Osteocyte (in vitro differentiated cells): ENCODE measurements around the gene EPHA3. TPM values are rescaled to one million over a fixed set of nuclear protein-coding genes. Genes with fewer than 3 reads are reported as not detected.

Experiments used
- DNase-seq: peaks from one replicate; pipeline ENCODE4 v3.0.0; 2021; ENCODE audit warnings: mixed read lengths; ENCODE audit not compliant: unreplicated experiment; ENCODE audit errors: extremely low spot score
- H3K27ac Mint-ChIP-seq: one replicate; pipeline ENCODE4 v1.8.0; 2021; ENCODE audit warnings: mild to moderate bottlenecking, mixed read lengths; ENCODE audit not compliant: unreplicated experiment
- H3K27me3 Mint-ChIP-seq: one replicate; pipeline ENCODE4 v1.8.0; 2021; ENCODE audit warnings: mixed read lengths; ENCODE audit not compliant: unreplicated experiment
- H3K36me3 Mint-ChIP-seq: one replicate; pipeline ENCODE4 v1.8.0; 2021; ENCODE audit warnings: mixed read lengths; ENCODE audit not compliant: unreplicated experiment
- H3K4me1 Mint-ChIP-seq: one replicate; pipeline ENCODE4 v1.8.0; 2021; ENCODE audit warnings: mixed read lengths; ENCODE audit not compliant: unreplicated experiment
- H3K4me3 Mint-ChIP-seq: one replicate; pipeline ENCODE4 v1.8.0; 2021; ENCODE audit warnings: mild to moderate bottlenecking, moderate library complexity, mixed read lengths; ENCODE audit not compliant: unreplicated experiment
- H3K9me3 Mint-ChIP-seq: one replicate; pipeline ENCODE4 v1.8.0; 2021; ENCODE audit warnings: mixed read lengths; ENCODE audit not compliant: unreplicated experiment
- CTCF ChIP-seq: fragments of 200-600 bp; sonication (generic); IDR thresholded peaks from 2 replicates; pipeline ENCODE4 v1.5.0; 2021; ENCODE audit warnings: antibody characterized with exemption, mild to moderate bottlenecking, moderate library complexity
- total RNA-seq: library from RNA; stranded (reverse); gene quantifications from 2 replicates; pipeline ENCODE4 v1.2.1, GENCODE V29; 2021

EPHA3 gene
- total RNA-seq, 1 donor from 2014 or later, result 0.94 TPM

DNA sequence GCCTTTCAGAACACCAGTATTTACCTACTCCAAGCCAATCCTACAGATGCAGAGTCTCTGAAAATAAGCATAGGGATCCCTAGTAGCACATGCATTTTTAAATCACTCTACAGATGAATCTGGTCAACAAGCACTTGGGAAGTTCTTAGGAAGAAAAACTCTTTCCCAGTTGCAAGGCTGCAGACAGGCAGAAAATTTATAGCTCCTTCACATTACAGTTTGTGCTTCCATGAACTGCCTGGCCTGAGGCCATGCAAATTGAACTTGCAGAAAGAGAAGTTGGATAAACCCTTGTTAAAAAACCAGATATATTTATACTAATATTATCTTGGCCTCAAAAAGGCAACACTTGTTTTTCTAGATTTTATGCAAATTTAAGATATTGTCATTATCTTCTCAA, 256.9 kb downstream of the EPHA3 start:
- TF ChIP-seq CTCF, result no peak
- peaks cover 15% of the 10 kb centered on the region for H3K27me3 Mint-ChIP-seq
- no peak overlapping the region for H3K27ac Mint-ChIP-seq
- peaks cover 6% of the 10 kb centered on the region for H3K9me3 Mint-ChIP-seq
- no peak for DNase-seq
- H3K4me1 Mint-ChIP-seq, result peaks cover 7% of the 10 kb centered on the region
- no peak overlapping the region for H3K4me3 Mint-ChIP-seq
- no peaks in the 10 kb centered on the region for H3K36me3 Mint-ChIP-seq

DNA sequence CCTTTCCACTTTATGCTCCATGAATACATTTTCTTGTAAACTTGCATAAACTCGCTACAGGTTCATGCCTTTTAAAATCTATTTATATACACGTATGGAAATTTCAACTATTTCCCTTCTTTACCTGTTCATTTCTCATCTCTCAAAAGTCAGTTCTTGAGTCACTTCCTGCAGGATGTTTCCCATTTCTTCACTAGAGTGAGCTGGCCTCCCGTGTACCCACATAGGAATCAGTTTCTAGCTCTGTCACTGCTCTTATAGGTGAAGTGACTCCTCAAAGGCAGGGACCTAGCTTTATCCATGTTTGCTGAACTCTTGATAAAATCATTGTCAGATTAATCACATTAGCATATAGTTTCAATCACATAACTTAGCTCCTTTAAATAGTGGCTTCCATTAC, 259.7 kb downstream of the EPHA3 start:
- H3K9me3 Mint-ChIP-seq, result peaks cover 6% of the 10 kb centered on the region
- H3K4me1 Mint-ChIP-seq, result no peaks in the 10 kb centered on the region
- no peak overlapping the region for H3K27ac Mint-ChIP-seq
- no peaks in the 10 kb centered on the region for H3K36me3 Mint-ChIP-seq
- TF ChIP-seq CTCF, result no peak
- H3K4me3 Mint-ChIP-seq, result no peak overlapping the region
- no peak for DNase-seq
- H3K27me3 Mint-ChIP-seq, result peaks cover 15% of the 10 kb centered on the region

GRCh38 chr3:89368846-89369245, 261.4 kb downstream of the EPHA3 start:
- H3K4me1 Mint-ChIP-seq, result no peaks in the 10 kb centered on the region
- H3K9me3 Mint-ChIP-seq, result peaks cover 6% of the 10 kb centered on the region
- no peak overlapping the region for H3K4me3 Mint-ChIP-seq
- no peak for TF ChIP-seq CTCF
- no peak for DNase-seq
- peaks cover 15% of the 10 kb centered on the region for H3K27me3 Mint-ChIP-seq
- H3K36me3 Mint-ChIP-seq, result no peaks in the 10 kb centered on the region
- H3K27ac Mint-ChIP-seq, result no peak overlapping the region

- H3K36me3 Mint-ChIP-seq, result no peaks in the 10 kb centered on the region
- no peak for TF ChIP-seq CTCF
- no peak overlapping the region for H3K4me3 Mint-ChIP-seq
- peaks cover 6% of the 10 kb centered on the region for H3K27me3 Mint-ChIP-seq
- no peak overlapping the region for H3K27ac Mint-ChIP-seq
- H3K4me1 Mint-ChIP-seq, result no peaks in the 10 kb centered on the region
- DNase-seq, result no peak
- peaks cover 6% of the 10 kb centered on the region for H3K9me3 Mint-ChIP-seq
Observed at GRCh38 chr3:89372456-89372855, 265.0 kb downstream of the EPHA3 start.

DNA sequence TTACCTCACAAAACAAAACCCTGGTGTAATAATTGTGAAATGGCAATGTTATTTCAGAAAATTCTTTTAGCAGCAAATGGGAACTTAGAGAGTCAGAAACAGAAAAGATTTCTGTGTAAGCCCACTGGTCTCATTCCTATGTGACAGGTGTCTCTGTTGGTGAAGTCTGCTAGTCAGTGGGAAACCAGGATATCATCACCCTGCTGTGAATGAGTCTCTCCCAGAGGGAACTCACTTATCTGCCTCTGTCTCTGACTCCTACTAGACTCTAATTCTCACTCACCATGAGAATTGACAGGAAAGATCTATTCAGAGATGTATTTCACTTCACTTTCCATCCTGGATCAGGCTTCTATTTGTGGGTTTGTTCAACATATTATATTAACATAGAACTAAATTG, 266.0 kb downstream of the EPHA3 start:
- TF ChIP-seq CTCF, result no peak
- Mint-ChIP-seq H3K27me3 (peaks cover 6% of the 10 kb centered on the region), H3K4me3 (no peak overlapping the region), H3K36me3 (no peaks in the 10 kb centered on the region), H3K27ac (no peak overlapping the region), H3K9me3 (peaks cover 6% of the 10 kb centered on the region), H3K4me1 (no peaks in the 10 kb centered on the region)
- DNase-seq, result no peak
